GM18858 (cell line): ENCODE data around the gene PC.
"Not testable (repeated sequence)": the region's sequence is repeated elsewhere in the genome, so short reads cannot be mapped to it uniquely, and the experiment has no call there.

Experiments
- ATAC-seq: cut with Tn5 transposase; IDR thresholded peaks from one replicate; pipeline ENCODE4 v1.9.1; 2021; ENCODE audit not compliant: unreplicated experiment

Gene PC

GRCh38 chr11:66847461-66848232 is 110.5 kb downstream of the PC start:
- ATAC-seq, result no peak

DNA sequence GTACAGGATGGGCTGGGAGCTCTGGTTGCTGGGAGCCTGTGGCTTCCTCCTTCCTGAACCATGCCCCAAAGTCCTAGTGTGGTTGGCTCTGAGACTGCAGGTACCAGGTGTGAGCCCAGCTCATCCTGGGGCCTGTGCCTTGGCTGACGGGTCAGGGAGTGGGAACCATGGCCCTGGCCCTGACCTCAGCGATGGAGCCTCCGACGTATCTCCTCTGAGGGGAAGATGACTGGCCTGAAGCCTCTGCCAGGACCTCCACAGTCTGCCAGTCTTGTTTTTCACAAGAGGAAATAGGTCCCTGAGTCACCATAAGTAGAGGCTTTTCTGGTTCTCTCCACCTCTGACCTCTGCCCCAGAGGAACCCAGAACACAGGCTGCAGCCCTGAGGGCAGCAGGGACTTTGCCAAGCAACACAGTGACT is 111.5 kb downstream of the PC start:
- no peak for ATAC-seq

- ATAC-seq, result no peak
These were observed 112.3 kb downstream of the PC start for GRCh38 chr11:66845876-66846212.

- no peak for ATAC-seq
These were observed 112.9 kb downstream of the PC start for GRCh38 chr11:66845143-66845875.

- ATAC-seq, result no peak
These were observed 113.6 kb downstream of the PC start for GRCh38 chr11:66844496-66845142.

DNA sequence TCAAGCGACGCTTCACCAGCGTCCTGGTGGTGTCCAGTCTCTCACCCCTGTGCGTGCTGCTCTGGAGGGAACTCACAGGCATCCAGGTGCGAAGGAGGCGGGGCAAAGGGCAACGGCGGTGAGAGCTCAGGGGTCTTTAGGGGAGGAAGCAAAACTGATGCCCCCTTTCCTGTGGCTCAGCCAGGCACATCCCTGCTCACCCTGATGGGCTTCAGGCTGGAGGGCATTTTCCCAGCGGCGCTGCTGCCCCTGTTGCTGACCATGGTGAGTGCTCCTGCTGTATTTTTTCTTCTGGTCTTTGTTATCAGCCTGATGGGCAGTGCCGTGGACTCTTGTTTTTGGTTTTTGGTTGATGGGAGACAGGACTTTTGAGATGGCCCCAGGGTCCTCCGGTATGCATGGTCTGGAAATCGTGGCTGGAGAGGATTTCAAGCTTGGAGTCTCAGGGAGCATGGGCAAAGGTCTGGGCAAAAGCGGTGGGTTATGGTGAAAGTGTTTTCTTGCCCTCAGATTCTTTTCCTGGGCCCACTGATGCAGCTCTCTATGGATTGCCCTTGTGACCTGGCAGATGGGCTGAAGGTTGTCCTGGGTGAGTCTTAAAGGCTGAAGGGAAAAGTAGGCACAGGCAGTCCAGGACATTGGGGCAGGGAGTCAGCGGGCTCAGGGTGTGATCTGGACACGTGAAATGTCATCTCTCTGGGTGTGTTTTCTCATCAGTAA is 114.2 kb downstream of the PC start:
- ATAC-seq, result no peak

DNA sequence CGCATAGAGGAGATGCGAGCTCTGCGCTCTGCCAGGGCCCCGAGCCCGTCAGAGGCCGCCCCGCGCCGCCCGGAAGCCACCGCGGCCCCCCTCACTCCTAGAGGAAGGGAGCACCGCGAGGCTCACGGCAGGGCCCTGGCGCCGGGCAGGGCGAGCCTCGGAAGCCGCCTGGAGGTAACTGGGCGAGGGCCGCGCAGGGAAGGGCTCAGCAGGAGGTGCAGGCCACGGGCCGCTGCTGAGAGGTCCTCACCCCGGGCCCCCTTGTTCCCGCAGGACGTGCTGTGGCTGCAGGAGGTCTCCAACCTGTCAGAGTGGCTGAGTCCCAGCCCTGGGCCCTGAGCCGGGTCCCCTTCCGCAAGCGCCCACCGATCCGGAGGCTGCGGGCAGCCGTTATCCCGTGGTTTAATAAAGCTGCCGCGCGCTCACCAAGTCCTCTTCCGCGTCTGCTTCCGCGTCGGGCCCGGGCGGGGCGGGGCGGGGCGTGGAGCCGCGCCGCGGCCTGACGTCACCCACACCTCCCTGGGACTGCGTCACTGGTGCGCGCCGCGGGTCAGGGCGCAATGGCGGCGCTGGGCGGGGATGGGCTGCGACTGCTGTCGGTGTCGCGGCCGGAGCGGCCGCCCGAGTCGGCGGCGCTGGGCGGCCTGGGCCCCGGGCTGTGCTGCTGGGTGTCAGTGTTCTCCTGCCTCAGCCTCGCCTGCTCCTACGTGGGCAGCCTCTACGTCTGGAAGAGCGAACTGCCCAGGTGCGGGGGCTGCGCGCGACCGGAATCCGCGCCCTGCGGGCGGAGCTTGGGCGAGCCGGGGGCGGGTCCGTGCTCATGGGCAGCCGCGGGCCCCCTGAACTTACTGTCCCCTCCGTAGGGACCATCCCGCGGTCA is 115.0 kb downstream of the PC start, which contains the start of gene RCE1:
RCE1 (plus strand) TSS at position 546 of the 880 bp plus-strand sequence; CDS start at position 561, 15 bp downstream.
- ATAC-seq, result peak; percentile 51

DNA sequence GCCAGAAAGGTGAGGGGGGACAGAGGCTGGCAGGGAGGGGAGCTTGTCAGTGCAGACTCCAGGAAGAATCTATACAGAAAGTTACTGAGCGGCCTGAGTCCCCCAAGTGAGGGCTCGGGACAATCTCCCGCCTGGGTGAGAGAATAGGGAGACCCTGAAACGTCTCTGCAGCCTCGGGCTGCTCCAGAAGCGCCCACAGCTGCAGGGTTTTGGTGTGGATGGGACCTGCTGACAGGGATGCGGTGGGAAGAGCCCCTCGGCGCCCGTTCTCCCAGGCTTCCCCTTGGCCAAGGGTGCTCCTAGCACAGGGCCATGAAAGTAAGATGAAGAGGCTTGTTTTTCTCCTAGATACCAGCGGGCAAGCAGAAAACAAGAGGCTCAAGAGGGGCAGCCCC is 115.7 kb downstream of the PC start:
- no peak for ATAC-seq

DNA sequence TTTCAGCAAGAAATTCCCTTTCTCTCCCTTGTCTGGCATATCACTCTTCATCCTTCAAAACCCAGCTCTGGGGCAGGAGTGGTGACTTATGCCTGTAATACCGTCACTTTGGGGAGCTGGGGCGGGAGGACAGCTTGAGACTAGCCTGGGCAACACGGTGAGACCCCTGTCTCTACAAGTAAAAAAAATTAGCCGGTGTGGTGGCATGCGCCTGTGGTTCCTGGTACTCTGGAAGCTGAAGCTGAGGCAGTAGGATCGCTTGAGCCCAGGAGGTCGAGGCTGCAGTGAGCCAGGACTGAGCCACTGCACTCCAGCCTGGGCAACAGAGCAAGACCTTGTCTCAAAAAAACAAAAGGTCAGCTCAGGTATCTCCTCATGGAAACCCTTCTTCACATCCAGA is 116.3 kb downstream of the PC start:
- no peak for ATAC-seq

DNA sequence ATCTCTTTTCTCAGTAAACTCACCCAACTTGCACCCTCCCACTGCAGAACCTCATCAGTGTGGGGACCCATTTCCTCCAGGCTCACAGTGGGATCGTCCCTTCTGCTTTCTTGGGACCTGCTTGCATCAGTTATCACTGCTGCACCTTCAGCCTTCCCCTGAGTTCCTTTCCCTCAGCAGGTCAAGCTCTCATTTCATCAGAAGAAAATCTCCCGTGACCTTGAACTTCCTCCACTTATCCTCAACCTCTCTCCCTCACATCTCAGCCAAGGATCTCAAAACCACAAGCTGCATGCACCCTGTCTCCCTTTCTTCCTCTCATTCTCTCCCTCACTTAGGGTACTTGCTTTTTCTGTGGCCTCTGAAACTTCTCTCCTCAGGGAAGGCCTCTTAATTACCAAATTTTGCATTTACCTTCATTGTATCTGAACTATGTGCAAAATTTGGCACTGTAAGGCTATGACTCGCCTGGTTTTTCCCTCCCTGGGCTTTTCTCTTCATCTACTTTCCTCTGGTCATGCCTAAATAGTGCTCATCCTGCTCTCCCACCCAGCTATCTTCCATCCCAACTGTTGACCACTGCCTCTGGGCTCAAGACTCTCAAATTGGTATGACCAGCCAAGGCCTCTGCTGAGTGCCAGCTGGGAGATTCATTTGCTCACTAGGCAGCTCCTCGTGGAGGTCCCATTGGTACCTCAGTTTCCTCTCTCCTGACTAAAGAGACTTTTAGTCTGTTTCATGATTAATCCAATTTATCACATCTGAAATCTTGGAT is 117.7 kb downstream of the PC start:
- ATAC-seq, result no peak

- ATAC-seq, result no peak
These were observed 122.3 kb downstream of the PC start for GRCh38 chr11:66835768-66836405.

DNA sequence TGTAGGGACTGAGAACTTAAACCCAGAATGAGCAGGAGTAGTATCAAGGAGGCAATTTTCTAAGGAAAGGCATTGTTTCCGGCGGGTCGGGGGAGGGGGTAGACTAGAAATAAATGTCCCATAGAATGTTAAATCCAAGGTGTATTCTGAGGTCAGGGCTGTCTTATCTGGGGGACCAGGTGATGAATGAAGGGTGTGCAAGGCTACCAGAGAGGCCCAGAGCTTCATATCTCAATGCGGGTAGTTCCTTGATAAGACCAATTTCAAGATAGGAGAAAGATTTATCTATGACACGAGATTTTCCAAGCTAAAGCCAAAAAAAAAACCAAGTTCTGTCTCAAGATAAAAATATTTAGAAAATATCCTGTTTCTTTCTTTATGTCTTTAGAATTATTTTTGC is 123.2 kb downstream of the PC start:
- no peak for ATAC-seq

- ATAC-seq, result no peak
These were observed 123.7 kb downstream of the PC start for GRCh38 chr11:66834539-66834845.

DNA sequence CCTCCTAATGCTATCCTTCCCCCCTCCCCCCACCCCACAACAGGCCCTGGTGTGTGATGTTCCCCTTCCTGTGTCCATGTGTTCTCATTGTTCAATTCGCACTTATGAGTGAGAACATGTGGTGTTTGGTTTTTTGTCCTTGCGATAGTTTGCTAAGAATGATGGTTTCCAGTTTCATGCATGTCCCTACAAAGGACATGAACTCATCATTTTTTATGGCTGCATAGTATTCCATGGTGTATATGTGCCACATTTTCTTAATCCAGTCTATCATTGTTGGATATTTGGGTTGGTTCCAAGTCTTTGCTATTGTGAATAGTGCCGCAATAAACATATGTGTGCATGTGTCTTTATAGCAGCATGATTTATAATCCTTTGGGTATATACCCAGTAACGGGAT is 133.6 kb downstream of the PC start:
- ATAC-seq, result not testable (repeated sequence)

DNA sequence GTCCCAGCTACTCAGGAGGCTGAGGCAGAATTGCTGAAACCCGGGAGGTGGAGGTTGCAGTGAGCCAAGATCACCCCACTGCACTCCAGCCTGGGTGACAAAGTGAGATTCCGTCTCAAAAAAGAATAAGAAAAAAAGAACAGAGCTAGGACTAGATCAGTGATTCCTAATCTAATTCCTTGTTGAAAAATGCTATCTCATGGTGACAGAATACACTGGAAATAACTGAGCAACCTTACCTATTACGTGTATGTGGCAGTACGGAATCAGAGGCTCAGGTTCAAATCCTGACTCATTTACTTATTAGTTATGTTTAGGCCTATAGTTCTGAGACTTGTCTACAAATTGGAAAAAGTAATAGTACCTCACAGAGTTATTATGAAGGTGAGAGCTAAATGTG is 134.5 kb downstream of the PC start:
- no peak for ATAC-seq

- no peak for ATAC-seq
These were observed 137.3 kb downstream of the PC start for GRCh38 chr11:66820901-66821300.

DNA sequence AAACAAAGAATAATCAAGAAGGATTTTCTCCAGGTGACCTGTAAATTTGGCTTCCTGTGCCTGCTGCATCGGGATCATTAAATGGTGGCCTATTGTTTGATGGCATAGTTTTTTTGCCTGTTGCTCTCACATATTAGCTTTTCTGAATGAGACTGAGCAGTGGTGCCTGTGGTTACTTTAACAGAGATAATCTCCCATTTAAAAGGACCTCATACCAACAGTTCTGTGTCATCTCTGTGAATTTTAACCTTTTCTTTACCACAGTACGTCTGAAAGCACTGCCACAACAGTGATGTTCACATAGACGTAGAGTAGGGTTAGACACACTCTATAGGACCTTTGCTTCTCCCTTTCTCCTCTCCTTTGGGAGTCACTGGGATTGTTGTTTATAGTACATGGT is 137.8 kb downstream of the PC start:
- no peak for ATAC-seq

GRCh38 chr11:66818231-66818955 is 139.8 kb downstream of the PC start:
- ATAC-seq, result no peak

DNA sequence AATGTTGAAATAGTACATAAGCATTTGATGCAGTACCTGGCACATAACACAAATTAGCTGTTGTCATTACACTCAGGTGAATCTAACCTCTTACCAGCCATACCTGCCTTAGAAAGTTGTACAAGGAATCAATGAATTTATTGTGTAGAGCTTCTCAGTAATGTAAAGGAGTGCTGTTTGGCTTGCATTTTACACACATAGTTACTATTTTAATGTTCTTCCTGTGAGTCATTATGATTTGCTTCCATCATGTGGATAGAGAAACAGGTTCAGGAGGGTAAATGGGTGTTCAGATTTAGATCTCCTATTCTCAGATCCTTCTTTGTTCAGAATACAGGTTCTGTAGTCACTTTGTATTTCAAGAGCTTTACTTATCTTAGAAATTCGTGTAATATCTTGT is 142.5 kb downstream of the PC start:
- ATAC-seq, result no peak
